NCI-H82 (cell line): ENCODE results near the gene VWA3B.
A peak's percentile ranks its signal among the peaks of the same experiment; 100 is the strongest.
"Not testable (repeated sequence)": the region's sequence is repeated elsewhere in the genome, so short reads cannot be mapped to it uniquely, and the experiment has no call there.

Source experiments
- DNase-seq: peaks from one replicate; lab custom pipeline; 2025; lab: John Stamatoyannopoulos, UW

Gene VWA3B, protein sequence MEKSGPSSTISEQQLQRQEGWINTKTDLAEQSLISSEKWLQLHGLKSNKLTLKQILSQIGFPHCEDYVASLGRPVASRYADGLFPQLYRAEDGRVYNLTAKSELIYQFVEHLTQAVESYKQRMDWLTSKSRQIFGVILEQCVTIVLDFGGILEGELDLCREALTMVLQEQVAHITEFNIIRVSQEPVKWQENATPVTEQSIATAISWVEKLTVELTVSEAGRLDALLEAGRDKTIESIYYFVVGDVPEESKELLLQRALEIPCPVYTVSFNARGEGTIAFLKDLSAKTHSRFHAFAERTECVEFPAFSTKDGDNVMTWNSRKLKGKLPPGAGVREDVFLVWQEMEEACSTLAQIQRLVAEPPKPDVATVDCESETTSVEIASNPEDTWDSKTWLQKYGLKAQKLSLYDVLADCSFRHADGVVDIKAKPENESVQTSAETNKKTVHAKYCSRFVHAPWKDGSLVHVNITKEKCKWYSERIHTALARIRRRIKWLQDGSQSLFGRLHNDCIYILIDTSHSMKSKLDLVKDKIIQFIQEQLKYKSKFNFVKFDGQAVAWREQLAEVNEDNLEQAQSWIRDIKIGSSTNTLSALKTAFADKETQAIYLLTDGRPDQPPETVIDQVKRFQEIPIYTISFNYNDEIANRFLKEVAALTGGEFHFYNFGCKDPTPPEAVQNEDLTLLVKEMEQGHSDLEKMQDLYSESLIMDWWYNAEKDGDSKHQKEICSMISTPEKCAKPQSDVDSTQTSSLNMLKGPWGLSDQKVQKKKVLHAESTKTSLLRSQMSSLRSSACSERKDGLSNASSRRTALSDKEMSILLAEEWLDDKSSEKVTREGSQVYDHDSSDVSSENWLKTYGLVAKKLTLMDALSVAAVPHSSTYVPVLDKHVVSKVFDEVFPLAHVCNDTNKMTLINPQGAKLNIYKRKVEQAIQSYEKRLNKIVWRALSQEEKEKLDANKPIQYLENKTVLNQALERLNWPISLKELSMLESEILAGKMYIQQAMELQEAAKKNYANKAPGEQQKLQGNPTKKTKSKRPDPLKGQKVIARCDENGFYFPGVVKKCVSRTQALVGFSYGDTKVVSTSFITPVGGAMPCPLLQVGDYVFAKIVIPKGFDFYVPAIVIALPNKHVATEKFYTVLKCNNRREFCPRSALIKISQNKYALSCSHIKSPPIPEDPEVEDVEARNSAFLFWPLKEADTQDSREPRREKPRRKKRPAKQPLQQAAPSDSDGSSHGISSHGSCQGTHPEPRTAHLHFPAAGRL (N-terminal part only)

GRCh38 chr2:98086491-98087446 lies at the start of gene VWA3B:
TSS of gene VWA3B (plus strand) at chr2:98087167. CDS start at chr2:98093093, 5,926 bp downstream.
- DNase-seq: peak; percentile 55

- DNase-seq: no peak
Measured at GRCh38 chr2:98037206-98037605, 49.8 kb upstream of the VWA3B start.

DNA sequence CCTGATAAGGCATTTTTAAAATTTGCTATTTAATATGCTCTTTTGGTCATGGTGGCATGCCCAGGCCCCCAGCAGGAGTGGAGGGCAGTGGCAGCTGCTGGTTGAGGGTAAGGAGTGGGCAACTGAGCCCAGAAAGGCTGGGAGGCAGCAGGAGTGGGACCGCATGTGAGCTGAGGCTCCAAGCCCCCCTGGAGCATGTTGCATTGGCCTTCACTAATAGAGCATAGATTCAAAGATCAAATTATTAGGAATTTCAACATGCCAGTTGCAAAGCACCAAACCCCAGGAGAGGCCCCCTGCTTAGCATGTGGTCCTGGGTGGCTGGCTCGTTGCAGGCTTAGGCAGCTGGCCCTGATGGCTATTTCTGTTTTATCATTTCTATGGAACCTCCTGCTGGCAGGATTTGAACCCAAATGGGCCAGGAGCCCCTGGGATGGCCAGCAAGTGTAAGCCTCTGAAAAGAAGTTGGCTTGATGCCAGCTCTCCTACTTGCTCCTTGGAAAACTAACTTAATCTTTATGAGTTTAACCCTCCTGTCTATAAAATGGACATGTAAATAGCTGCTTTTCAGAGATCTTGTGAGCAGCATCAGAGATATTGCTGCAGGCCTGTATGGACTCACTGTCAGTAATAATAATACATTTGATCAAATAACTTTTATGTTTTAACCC lies 49.2 kb upstream of the VWA3B start:
- peak; percentile 56 for DNase-seq

DNA sequence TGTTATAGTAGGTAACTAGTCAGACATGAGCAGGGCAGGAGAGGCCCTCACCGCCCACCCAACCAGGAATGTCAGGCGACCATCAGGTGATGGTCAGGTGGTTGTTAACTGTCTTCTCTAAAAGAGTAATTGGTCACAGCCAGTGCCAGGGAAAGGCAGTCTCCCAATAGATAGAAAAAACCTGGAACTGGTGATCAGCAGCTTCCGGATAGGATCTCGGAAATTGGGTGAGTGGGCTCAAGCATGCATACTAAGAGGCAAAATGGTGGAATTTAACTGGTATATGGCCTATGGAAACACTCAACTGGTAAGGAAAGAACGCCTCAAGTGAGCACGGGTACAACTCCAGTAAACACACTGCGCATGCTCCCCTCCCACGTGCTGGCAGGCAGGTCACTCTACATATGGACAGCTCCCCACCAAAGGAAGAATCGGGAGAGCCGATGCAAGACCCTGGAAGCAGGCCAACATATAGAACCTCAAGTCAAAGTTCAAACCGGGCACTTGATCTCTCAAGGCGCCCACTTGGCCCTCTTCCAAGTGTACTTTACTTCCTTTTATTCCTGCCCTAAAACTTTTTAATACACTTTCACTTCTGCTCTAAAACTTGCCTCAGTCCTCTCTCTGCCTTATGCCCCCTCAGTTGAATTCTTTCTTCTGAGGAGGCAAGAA lies 47.7 kb upstream of the VWA3B start:
- DNase-seq: no peak

DNA sequence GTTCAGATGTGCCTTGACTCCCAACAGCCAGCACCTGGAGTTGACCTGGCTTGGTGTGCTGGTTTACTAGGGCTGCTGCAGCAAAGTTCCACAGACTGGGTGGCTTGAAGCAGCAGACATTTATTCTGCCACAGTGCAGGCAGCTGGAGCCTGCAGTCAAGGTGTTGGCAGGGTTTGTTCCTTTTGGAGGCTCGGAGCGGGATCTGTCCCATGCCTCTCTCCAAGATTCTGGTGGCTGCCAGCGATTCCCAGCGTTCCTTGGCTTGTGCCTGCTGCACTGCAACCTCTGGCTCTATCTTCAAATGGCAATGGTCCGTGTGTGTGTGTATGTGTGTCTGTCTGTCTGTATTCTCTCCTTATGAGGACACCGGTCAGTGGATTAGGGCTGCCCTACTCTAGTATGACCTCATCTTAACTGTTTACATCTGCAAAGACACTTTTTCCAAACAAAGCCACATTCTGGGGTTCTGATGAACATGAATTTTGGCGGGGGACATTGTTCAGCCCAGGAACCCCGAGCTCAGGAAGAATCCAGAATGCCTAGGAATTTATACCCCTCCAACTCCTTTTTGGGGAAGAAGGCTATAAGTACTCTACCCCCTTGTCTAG lies 46.5 kb upstream of the VWA3B start:
- DNase-seq: no peak

DNA sequence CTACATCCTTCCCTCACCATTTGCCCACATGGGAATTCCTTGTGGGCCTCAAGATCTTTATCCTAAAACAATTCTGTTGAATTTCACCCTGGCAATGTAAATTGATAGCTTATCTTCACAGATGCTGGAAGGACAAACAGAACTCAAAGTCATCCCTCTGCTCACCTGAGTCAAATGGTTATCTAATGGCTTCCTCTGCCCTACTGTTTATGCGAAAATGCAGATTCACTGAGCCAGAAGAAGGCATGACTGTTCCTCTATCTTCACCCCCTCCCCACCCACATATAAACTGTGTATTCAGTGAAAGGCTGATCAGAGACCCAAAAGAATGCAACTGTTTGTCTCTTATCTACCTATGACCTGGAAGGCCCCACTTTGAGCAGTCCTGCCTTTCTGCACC lies 43.9 kb upstream of the VWA3B start:
- no peak for DNase-seq

DNA sequence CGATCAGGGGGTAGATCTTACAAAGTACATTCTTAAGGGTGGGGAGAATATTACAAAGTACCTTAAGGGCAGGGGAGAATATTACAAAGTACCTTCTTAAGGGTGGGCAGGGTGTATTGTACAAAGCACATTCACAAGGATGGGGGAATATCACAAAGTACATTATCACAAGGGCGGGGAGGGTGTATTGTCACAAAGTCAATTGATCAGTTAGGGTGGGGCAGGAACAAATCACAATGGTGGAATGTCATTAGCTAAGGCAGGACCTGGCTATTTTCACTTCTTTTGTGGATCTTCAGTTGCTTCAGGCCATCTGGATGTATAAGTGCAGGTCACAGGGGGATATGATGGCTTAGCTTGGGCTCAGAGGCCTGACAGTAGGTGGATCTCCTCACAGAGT lies 42.2 kb upstream of the VWA3B start:
- not testable (repeated sequence) for DNase-seq

DNA sequence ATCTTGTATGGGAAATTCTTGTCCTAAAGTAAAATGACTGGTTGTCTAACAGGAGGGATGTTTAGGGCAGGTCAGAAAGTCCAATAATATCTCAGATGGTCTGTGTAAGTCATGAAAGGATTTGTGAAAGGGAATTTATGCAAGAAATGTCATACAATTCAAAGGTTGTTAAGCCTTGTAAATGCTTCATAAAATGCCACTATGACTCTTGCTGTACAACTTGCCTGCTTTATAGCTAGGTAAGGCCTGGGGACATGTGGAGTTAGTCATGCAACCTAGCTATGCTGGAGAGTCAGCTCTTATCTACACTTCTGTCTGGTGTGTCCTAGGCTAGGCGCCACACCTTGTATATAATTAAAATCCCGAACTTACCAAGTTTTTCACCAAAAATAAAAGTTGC lies 36.9 kb upstream of the VWA3B start:
- DNase-seq: no peak

DNA sequence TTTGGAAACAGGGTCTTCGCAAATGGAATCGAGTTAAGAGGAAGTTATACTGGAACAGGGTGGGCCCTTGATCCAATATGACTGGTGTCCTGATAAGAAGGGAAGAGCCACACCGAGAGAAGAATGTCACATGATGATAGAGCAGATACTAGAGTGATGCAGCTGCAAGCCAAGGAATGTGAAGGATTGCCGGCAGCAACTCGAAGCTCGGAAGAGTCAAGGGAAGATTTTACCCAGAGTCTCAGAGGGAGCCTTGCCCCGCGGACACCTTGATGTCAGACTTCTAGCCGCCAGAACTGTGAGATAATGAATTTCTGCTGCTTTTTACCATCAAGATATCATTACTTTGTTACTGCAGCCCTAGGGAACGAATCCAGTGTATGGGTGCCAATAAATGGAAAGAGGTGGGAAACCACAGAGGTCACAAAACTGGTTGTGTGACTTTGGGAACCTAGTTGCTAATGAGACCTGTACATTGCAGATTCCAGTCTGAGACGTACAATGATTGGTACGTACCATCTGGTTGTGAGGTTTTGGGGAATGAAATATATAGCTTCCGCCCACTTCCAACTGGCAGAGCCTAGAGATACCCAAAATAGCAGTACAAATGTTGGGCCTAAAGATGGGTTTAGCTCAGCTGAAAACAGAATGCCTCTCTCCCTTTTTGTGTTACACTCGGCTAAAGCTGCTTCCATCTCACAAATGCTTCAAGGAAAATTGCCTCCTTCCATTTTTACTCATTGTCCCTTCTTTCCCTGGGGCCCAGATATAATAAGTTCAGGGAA lies 28.6 kb upstream of the VWA3B start:
- no peak for DNase-seq

DNA sequence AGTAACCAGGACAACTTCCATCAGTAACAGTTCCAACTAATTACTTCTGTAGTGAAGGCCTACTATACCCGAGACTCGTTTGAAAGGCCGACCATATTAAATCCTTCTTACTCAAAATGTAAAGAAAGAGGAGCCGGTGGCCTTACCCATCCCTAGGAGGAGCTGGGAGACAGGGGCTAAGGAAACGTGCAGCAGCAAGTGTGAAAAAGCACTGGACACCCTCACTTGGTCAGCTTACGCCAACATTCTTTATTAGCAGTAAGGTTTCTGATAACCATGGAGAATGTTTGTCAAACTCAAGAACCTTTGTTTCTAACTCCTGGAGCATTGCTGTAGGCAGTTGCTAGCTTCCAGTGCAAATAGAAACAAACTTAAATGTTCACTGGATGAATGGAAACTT lies 26.7 kb upstream of the VWA3B start:
- no peak for DNase-seq

DNA sequence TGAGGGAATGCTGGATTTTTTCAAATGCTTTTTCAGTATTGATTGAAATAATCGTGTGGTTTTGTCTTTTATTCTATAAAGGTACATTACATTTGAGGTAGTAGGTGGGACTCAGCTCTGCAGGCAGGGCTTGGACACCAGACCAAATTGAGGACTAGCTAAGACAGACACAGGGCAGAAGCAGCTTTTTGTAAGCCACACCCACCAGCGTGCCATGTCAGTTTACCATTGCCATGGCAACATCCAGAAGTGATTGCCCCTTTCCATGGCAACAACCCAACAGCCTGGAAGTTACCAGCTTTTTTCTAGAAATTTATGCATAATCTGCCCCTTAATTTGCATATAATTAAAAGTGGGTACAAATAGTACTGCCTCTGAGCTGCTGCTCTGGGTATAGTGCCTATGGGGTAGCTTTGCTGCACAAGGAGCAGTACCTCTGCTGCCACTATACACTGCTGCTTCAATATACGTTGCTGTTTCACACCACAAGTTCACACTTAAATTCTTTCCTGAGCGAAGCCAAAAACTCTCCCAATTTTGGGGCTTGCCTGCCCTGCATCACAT lies 23.6 kb upstream of the VWA3B start:
- no peak for DNase-seq

DNA sequence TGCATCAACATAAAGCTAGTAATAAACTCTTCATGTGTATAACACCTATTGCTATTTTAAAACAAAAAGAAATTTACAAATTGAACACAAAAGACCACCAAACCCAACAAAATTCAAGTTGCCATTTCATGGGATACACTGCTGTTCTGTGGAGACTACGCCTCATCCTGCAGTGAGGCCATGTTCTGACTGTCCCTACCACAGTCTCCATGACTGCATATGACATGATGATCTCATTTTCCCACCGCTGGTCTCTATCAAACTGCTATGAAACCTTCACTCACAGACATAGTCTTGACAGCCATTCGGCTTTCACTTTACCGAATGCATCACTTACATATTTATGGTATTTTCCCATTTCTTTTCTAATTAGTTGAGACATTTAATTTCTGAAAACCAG lies 21.2 kb upstream of the VWA3B start:
- no peak for DNase-seq

DNA sequence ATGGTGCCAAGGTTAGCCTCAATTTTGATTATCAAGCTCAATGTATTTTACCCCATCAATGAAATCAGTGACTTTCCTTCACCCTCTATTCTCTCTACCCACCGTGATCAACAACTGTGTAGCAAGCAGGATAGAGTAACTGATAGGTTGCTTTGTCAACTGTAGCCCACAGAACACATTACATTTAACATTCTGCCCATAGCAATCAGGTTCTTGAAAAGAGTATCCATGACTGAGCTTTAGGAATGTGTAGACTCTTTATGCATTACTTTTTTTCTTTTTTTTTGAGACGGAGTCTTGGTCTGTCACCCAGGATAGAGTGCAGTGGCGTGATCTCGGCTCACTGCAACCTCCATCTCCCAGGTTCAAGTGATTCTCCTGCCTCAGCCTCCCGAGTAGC lies 19.8 kb upstream of the VWA3B start:
- no peak for DNase-seq

DNA sequence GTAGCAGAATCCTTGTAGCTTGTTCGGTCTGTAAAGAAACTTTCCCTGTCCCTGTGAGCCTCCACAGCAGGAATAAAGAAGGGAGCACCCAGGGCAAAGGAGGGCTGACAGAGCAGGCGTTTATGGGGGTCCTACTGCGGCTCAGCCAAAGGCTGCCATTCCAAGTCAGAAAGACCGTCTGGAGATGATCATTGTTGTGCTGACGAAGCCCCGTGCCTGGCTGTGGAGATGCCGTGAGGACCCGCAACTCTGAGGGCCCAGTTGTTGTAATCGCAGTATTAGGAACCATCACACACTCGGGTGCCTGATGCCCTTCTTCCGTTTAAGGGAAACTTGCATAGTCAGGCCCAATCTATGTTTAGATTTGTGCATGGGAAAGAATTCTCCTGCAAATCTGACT lies 16.9 kb upstream of the VWA3B start:
- no peak for DNase-seq

GRCh38 chr2:98072442-98072841 lies 14.5 kb upstream of the VWA3B start:
- no peak for DNase-seq

DNA sequence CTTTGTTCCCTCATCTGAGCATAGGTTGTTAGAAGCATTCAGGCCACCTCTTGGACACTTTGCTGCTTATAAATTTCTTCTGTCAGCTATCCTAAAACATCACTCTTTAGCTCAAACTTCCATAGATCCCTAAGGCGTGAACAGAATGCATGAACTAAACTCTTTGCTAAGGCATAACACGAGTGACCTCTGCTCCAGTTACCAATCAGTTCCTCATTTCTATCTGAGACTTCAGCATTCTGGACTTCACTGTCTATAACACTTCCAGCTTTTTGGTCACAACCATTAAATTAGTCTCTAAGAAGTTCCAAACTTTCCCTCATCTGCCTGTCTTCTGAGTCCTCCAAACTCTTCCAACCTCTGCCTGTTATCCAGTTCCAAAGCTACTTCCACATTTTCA lies 8.3 kb upstream of the VWA3B start:
- DNase-seq: no peak

GRCh38 chr2:98084151-98084868 lies 2.7 kb upstream of the VWA3B start:
- DNase-seq: no peak

DNA sequence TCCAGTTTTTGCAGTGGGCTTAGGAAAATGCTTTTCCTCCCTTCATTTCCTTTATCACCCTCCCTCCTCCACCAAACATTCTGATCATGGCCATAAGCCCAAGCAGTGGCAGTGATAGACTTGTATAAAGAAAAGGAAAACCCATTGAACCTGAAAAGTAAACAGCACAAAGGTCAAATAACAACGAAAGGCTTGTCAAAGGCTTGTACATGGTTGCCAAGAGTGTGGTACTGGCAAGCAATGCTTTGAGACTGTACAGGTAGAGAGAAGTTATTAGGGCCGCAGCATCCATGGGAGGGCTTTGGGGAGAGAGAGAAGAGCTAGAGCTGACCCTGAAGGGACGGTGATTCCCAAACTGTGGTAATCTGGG lies 2.1 kb upstream of the VWA3B start:
- DNase-seq: no peak
